Measurements from ENCODE around the gene GRIFIN.

DNA sequence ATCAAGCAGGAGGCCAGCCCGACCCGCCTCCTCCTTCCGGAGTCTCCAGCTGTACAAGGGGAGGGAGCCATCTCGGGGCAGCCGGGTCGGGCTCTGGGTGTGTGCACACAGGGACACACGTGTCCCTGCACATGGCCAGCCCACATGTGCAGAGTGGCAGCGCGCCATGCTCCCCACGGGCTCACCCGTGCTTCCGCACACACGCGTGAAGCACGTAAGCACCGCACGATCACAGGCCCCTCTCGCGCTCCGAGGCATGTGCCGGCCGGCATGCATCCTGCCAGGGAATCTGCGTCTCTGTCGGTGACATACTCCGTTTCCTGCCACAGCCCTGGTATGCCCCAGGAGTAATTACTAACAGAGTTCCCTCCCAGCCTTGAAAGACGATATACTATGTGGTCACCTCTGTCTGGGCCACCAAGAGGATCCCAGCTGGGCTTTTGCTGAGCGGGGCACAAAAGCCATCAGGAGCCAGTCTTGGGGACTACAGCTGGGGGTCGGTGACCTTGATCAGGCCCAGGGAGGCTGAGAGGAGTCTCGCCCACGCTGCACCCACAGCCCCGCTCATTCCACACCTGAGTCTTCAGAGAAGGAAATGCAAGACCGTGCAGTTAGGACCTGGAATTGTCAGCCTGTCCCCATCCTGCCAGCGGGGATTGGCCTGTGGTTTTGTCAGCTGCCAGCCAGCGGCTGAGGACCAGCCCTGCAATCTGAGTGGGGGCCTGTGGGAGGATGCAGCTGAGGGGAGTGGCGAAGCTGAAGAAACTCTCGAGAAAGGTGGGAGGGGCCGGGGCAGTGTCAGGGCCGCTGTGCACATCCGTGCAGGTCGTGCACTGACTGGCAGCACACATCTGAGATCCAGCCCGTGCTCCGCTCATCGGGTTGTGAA, 32.4 kb upstream of the GRIFIN start:
- TF ChIP-seq, protein P1, sequence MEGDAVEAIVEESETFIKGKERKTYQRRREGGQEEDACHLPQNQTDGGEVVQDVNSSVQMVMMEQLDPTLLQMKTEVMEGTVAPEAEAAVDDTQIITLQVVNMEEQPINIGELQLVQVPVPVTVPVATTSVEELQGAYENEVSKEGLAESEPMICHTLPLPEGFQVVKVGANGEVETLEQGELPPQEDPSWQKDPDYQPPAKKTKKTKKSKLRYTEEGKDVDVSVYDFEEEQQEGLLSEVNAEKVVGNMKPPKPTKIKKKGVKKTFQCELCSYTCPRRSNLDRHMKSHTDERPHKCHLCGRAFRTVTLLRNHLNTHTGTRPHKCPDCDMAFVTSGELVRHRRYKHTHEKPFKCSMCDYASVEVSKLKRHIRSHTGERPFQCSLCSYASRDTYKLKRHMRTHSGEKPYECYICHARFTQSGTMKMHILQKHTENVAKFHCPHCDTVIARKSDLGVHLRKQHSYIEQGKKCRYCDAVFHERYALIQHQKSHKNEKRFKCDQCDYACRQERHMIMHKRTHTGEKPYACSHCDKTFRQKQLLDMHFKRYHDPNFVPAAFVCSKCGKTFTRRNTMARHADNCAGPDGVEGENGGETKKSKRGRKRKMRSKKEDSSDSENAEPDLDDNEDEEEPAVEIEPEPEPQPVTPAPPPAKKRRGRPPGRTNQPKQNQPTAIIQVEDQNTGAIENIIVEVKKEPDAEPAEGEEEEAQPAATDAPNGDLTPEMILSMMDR (IDR thresholded peaks at IDR 0.05): no peak
- no peak for TF ChIP-seq POLR2A (IDR thresholded peaks at IDR 0.05)
